Bronchial smooth muscle cell (primary cell): Measurements from ENCODE around the gene NDEL1. TPM values are rescaled to one million over a fixed set of nuclear protein-coding genes. Genes with fewer than 3 reads are reported as not detected.

Source experiments
- total RNA-seq: library from RNA; depleted of rRNA; stranded (reverse); fragments of >200 nt; gene quantifications from 2 replicates; pipeline ENCODE4 v1.2.1, GENCODE V29; 2014

Gene NDEL1, protein sequence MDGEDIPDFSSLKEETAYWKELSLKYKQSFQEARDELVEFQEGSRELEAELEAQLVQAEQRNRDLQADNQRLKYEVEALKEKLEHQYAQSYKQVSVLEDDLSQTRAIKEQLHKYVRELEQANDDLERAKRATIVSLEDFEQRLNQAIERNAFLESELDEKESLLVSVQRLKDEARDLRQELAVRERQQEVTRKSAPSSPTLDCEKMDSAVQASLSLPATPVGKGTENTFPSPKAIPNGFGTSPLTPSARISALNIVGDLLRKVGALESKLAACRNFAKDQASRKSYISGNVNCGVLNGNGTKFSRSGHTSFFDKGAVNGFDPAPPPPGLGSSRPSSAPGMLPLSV
- 27.2 and 29.8 TPM in 2 replicates for total RNA-seq

DNA sequence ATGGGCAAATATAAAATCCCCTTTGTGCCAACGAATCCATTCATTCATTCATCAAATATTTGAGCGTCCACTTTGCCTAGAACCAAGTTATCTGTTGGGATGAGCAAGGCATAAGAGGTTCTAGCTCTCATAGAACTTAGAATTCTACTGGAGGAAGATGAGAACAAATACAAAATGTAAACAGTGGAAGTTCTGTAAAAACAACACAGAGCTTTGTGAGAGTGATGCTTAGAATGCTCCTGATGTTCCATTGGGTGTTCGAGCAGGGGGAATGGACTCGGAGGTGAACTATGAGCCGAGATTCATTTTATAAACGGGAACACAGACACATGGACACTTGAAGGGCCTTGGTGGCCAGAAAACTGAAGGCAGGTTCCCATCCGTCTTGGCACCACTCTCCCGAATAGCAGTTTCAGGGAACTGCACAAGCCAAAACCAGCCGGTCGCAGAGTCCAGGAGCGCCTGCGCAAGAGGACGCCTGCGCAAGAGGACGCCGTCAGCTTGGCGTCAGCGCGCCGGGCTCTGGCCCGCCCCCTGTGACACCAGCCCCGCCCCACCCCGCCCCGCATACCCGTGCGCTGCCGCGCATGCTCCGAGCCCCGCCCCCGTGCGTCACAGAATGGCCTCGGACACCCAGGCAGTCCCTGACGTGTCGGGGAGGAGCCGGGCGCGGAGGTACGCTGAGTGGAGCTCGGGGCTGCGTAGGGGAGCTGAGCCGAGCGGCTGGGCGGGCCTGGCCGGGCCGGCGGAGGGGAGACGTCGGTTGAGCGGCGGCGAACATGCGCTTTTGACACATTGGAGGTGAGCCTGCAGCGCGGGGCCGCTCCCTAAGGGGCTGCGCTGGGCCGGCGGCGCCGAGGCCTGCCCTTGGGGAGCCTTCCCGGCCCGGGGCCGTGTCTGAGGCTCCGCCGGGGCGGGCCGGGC lies at the start of gene NDEL1:
NDEL1 (plus strand) TSS at position 640 of the 924 bp plus-strand sequence. CDS start 8,388 bp downstream, outside the sequence.

DNA sequence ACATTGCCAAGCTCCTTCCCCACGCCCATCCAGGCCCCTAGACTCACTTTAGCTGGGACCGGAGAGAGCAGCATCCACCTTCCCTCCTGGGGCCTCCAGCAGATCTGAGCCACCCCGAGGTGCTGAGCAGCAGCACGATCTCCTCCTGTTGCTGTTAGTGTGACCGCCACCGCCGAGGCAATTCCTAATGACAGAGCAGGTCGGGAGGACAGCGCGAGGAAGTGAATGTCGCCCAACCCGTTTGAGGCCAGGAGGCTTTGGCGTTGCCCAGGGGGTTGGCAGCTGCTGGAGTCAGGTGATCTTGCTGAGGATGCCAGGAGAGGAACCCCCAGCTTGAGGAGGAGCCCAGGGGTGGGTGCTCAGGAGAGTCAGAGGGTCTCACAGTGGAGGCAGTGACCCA lies 38.0 kb upstream of the NDEL1 start, which contains the start of gene RNF222:
RNF222 (minus strand) TSS at position 192 of the 400 bp plus-strand sequence. CDS start 4,366 bp downstream, outside the sequence.

Other genes starting within 250 kb of the NDEL1 start
- gene BORCS6, start 245.7 kb upstream of the NDEL1 start, total RNA-seq, result 5.3 and 6.8 TPM in 2 replicates
- gene AURKB, start 225.3 kb upstream of the NDEL1 start, total RNA-seq, result 0.52 and 3.9 TPM in 2 replicates
- 2.0 and 2.8 TPM in 2 replicates for gene CTC1, start 187.8 kb upstream of the NDEL1 start, total RNA-seq
- 7.1 and 8.8 TPM in 2 replicates for gene PFAS, start 186.6 kb upstream of the NDEL1 start, total RNA-seq
- gene RANGRF, start 147.2 kb upstream of the NDEL1 start, total RNA-seq, result 7.6 and 9.9 TPM in 2 replicates
- gene SLC25A35, start 140.5 kb upstream of the NDEL1 start, total RNA-seq, result 1.3 and 1.6 TPM in 2 replicates
- 0.09 TPM in 1 of 2 replicates, not detected in the other for gene ARHGEF15, start 125.6 kb upstream of the NDEL1 start, total RNA-seq
- not detected in 2 replicates for gene ODF4, start 96.0 kb upstream of the NDEL1 start, total RNA-seq
- 3,512 and 6,339 TPM in 2 replicates for gene RPL26, start 52.7 kb upstream of the NDEL1 start, total RNA-seq
- not detected in 2 replicates for gene RNF222, start 38.1 kb upstream of the NDEL1 start, total RNA-seq
- gene MYH10, start 194.8 kb downstream of the NDEL1 start, total RNA-seq, result 119 and 120 TPM in 2 replicates